ENCODE measurements around the gene ABCA9.
A peak's percentile ranks its signal among the peaks of the same experiment; 100 is the strongest.
"Not testable (repeated sequence)": the region's sequence is repeated elsewhere in the genome, so short reads cannot be mapped to it uniquely, and the experiment has no call there.

Gene ABCA9

GRCh38 chr17:69042308-69042707, 18.4 kb downstream of the ABCA9 start:
- no peak for DNase-seq

GRCh38 chr17:69031839-69032238, 28.9 kb downstream of the ABCA9 start:
- DNase-seq, result no peak

- no peak for DNase-seq
Measured at GRCh38 chr17:69030169-69030568, 30.6 kb downstream of the ABCA9 start.

- DNase-seq, result no peak
Measured at GRCh38 chr17:69018687-69019086, 42.0 kb downstream of the ABCA9 start.

- DNase-seq, result no peak
Measured at GRCh38 chr17:69018022-69018615, 42.6 kb downstream of the ABCA9 start.

GRCh38 chr17:69015631-69016030, 45.1 kb downstream of the ABCA9 start:
- DNase-seq, result no peak

GRCh38 chr17:69012895-69013805, 47.6 kb downstream of the ABCA9 start:
- peak; percentile 83 for DNase-seq

- DNase-seq, result no peak
Measured at GRCh38 chr17:69009930-69010329, 50.8 kb downstream of the ABCA9 start.

GRCh38 chr17:69004759-69005158, 56.0 kb downstream of the ABCA9 start:
- DNase-seq, result not testable (repeated sequence)

- not testable (repeated sequence) for DNase-seq
Measured at GRCh38 chr17:68999743-69000142, 61.0 kb downstream of the ABCA9 start.

- DNase-seq, result peak; percentile 49
Measured at GRCh38 chr17:68993112-68993511, 67.6 kb downstream of the ABCA9 start.

- no peak for DNase-seq
Measured at GRCh38 chr17:68987966-68988365, 72.8 kb downstream of the ABCA9 start.

- DNase-seq, result peak; percentile 58
Measured at GRCh38 chr17:68981288-68981687, 79.4 kb downstream of the ABCA9 start.

- no peak for DNase-seq
Measured at GRCh38 chr17:68973098-68973846, 87.5 kb downstream of the ABCA9 start.

GRCh38 chr17:68972119-68972704, 88.5 kb downstream of the ABCA9 start:
- no peak for DNase-seq

GRCh38 chr17:68969101-68969500, 91.6 kb downstream of the ABCA9 start:
- no peak for DNase-seq

GRCh38 chr17:68963958-68964357, 96.8 kb downstream of the ABCA9 start:
- no peak for DNase-seq

GRCh38 chr17:68961214-68961882, 99.4 kb downstream of the ABCA9 start:
- DNase-seq, result no peak

GRCh38 chr17:68959117-68959516, 101.6 kb downstream of the ABCA9 start:
- not testable (repeated sequence) for DNase-seq

GRCh38 chr17:68957944-68958343, 102.8 kb downstream of the ABCA9 start:
- no peak for DNase-seq

GRCh38 chr17:68955181-68955841, 105.4 kb downstream of the ABCA9 start, which contains the start of gene ABCA8:
ABCA8 (minus strand) TSS chr17:68955392; CDS start chr17:68942034, 13,358 bp downstream.
- no peak for DNase-seq

Measured in NCI-H226 (cell line).